ENCODE measurements around the gene NMUR1. TPM values are rescaled to one million over a fixed set of nuclear protein-coding genes. Genes with fewer than 3 reads are reported as not detected.

NMUR1 gene
- total RNA-seq, 1 donor from 2014 or later: 0.10 TPM

DNA sequence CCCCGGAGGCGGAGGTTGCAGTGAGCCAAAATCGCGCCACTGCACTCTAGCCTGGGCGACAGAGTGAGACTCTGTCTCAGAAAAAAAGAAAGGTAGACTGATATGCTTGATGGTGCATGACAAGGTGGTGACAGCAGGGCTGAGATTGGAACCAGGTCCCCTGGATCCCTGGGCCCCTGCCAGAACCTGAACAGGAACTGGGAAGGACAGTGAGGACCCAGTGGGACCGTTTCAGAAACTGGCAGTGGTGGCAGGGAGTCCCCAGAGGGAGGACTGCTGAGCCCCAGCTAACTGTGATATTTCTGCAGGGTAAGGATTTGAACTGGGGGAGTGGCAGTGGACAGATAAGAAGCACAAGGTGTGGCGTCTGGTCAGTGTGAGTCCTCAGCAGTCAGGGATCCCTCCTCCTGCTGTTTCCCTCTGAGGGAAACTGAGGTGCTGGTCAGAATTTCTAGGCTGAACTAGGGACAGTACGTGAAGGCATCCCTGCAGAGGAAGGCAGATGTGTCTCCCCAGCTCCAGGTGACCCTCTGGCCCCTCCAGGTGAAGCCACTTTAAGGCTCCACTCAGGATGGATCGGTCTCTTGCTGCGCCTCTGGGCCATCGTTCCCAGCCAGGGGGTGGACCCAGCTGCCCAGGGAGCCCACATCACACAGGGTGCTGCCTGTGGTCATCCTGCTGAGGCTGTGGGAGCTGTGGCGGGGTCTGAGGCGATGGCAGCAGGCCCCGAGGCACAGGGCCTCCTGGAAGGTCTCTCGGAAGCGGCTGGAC is 5.6 kb downstream of the NMUR1 start:
- H3K27me3 Mint-ChIP-seq (ENCODE audit: low read depth): peaks cover 3% of the 10 kb centered on the region
- no peaks in the 10 kb centered on the region for H3K9me3 Mint-ChIP-seq (ENCODE audit: low read depth)
- H3K4me3 Mint-ChIP-seq (ENCODE audit: unreplicated experiment): no peak overlapping the region
- peaks cover 15% of the 10 kb centered on the region for H3K4me1 Mint-ChIP-seq (ENCODE audit: low read depth)
- TF ChIP-seq CTCF (IDR thresholded peaks at IDR 0.05): no peak
- DNase-seq (ENCODE audit: low spot score): no peak
- no peak overlapping the region for H3K27ac Mint-ChIP-seq (ENCODE audit: unreplicated experiment)
- H3K36me3 Mint-ChIP-seq (ENCODE audit: low read depth): no peaks in the 10 kb centered on the region

- peaks cover 15% of the 10 kb centered on the region for H3K4me1 Mint-ChIP-seq (ENCODE audit: low read depth)
- H3K27ac Mint-ChIP-seq (ENCODE audit: unreplicated experiment): peak overlapping the region; percentile 12
- H3K4me3 Mint-ChIP-seq (ENCODE audit: unreplicated experiment): no peak overlapping the region
- no peaks in the 10 kb centered on the region for H3K9me3 Mint-ChIP-seq (ENCODE audit: low read depth)
- H3K27me3 Mint-ChIP-seq (ENCODE audit: low read depth): peaks cover 3% of the 10 kb centered on the region
- H3K36me3 Mint-ChIP-seq (ENCODE audit: low read depth): no peaks in the 10 kb centered on the region
- DNase-seq (ENCODE audit: low spot score): no peak
- TF ChIP-seq CTCF (IDR thresholded peaks at IDR 0.05): no peak
Measured at GRCh38 chr2:231523451-231524285, 6.6 kb downstream of the NMUR1 start.

DNA sequence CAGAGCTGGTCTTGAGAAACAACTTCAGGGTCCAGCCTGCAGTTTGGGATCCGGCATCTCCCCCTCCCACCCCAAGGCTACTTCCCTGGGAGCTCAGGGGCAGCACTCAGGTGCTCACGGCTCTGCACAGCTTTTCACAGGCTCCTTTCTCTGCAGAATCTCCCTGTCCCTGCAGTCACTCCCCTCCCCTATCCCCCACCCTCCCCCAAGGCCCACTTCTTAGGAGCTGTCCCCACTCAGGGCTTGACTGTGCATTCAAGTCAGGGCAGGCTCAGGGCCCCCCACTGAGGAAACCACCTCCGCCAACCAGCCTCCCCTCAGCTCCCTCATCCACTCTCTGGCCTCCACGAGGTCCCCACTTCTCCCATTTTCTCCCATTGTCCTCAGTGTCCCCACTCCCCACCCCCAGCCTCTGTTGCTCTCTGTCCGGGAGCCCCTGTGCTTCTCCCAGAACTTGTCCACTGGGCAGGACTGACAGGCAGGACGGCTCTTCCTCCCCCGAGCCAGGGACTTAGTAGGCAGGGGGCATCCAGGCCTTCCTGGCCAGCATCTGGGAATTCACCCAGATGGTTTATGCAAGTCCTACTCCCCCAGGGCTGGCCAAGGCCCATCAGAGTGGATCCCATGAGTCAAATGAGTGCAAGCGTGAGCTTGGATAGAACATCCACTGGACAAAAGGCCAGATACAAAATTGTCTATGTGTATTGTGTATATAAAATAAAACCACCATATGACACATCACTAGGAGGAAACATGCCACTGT is 7.6 kb downstream of the NMUR1 start:
- Mint-ChIP-seq H3K27ac (ENCODE audit: unreplicated experiment) (peak overlapping the region; percentile 69), H3K27me3 (ENCODE audit: low read depth) (peaks cover 3% of the 10 kb centered on the region), H3K4me1 (ENCODE audit: low read depth) (peaks cover 15% of the 10 kb centered on the region), H3K9me3 (ENCODE audit: low read depth) (no peaks in the 10 kb centered on the region), H3K4me3 (ENCODE audit: unreplicated experiment) (no peak overlapping the region), H3K36me3 (ENCODE audit: low read depth) (no peaks in the 10 kb centered on the region)
- DNase-seq (ENCODE audit: low spot score): no peak
- no peak for TF ChIP-seq CTCF (IDR thresholded peaks at IDR 0.05)

DNA sequence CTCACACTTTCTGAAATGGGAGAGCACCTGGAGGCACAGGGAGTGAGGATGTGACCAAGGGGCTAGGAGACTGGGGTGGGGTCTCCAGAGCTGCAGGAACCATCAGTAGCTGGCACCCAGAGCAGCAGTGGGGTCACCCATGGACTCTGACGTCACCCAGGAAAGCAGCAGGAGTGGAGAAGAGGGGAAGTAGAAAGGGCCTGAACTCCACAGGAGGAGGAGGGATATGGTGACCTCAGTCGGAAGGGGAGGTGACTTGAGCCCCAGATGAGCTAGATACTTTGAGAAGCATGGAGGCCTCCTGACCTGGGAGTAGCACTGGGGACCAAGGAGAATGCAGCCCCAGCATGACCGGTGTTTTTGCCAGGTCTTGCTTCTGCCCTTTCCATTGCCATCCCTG is 8.8 kb downstream of the NMUR1 start:
- no peaks in the 10 kb centered on the region for H3K36me3 Mint-ChIP-seq (ENCODE audit: low read depth)
- H3K9me3 Mint-ChIP-seq (ENCODE audit: low read depth): no peaks in the 10 kb centered on the region
- H3K4me1 Mint-ChIP-seq (ENCODE audit: low read depth): peaks cover 15% of the 10 kb centered on the region
- no peak overlapping the region for H3K4me3 Mint-ChIP-seq (ENCODE audit: unreplicated experiment)
- H3K27me3 Mint-ChIP-seq (ENCODE audit: low read depth): peaks cover 3% of the 10 kb centered on the region
- TF ChIP-seq CTCF (IDR thresholded peaks at IDR 0.05): no peak
- no peak for DNase-seq (ENCODE audit: low spot score)
- no peak overlapping the region for H3K27ac Mint-ChIP-seq (ENCODE audit: unreplicated experiment)

All from chondrocyte (in vitro differentiated cells).